Right lobe of liver (tissue), 4 donors: ENCODE results near the gene FXYD6.

Experiments used
- CTCF ChIP-seq, 4 donors: fragments of 200-600 bp in 3 of 4; fragments of 450-650 bp in 1 of 4; IDR thresholded peaks; one replicate each; pipeline versions ENCODE4 v1.5.1 to v1.8.0; 2016 to 2022; ENCODE audit warnings: antibody characterized with exemption in 4 of 4, mild to moderate bottlenecking in 2 of 4
- POLR2A ChIP-seq: fragments of 450-650 bp; IDR thresholded peaks from one replicate; pipeline ENCODE4 v1.6.1; 2017; ENCODE audit warnings: antibody characterized with exemption, mild to moderate bottlenecking
- donor health status: DM: no; HTN: no; CAD: no.
- donor health status: DM: no; HTN: no; CAD: no.
- donor health status: DM: no; HTN: yes; CAD: no.

- no peak for TF ChIP-seq CTCF (IDR thresholded peaks at IDR 0.05)
- no peak for TF ChIP-seq POLR2A
These were observed 40.1 kb downstream of the FXYD6 start for GRCh38 chr11:117836077-117836960.
